Astrocyte (in vitro differentiated cells and primary cell): Measurements from ENCODE around the gene TENT5C.

Source experiments
- EZH2 ChIP-seq: IDR thresholded peaks from 2 replicates; pipeline ENCODE4 v1.6.1; 2012; ENCODE audit warnings: mild to moderate bottlenecking, low read length, inconsistent platforms; ENCODE audit not compliant: insufficient read depth
- TF ChIP-seq, protein P1 (sequence below): IDR thresholded peaks from 2 replicates; pipeline ENCODE4 v1.5.1; 2011; ENCODE audit warnings: low read depth, mild to moderate bottlenecking, inconsistent platforms, low read length, moderate library complexity; ENCODE audit not compliant: insufficient read depth

- TF ChIP-seq, protein P1, sequence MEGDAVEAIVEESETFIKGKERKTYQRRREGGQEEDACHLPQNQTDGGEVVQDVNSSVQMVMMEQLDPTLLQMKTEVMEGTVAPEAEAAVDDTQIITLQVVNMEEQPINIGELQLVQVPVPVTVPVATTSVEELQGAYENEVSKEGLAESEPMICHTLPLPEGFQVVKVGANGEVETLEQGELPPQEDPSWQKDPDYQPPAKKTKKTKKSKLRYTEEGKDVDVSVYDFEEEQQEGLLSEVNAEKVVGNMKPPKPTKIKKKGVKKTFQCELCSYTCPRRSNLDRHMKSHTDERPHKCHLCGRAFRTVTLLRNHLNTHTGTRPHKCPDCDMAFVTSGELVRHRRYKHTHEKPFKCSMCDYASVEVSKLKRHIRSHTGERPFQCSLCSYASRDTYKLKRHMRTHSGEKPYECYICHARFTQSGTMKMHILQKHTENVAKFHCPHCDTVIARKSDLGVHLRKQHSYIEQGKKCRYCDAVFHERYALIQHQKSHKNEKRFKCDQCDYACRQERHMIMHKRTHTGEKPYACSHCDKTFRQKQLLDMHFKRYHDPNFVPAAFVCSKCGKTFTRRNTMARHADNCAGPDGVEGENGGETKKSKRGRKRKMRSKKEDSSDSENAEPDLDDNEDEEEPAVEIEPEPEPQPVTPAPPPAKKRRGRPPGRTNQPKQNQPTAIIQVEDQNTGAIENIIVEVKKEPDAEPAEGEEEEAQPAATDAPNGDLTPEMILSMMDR, result no peak
- no peak for TF ChIP-seq EZH2
Observed at GRCh38 chr1:117584181-117584580, 21.7 kb upstream of the TENT5C start.
